CD4-positive, alpha-beta T cell treated with Interleukin-4 for 1 hour (primary cell): ENCODE results near the gene EYA4.
"Not testable (repeated sequence)": the region's sequence is repeated elsewhere in the genome, so short reads cannot be mapped to it uniquely, and the experiment has no call there.

Experiments
- DNase-seq, 2 donors: peaks; one replicate each; pipeline ENCODE4 v3.0.0-alpha.2; 2020 to 2022

Gene EYA4

DNA sequence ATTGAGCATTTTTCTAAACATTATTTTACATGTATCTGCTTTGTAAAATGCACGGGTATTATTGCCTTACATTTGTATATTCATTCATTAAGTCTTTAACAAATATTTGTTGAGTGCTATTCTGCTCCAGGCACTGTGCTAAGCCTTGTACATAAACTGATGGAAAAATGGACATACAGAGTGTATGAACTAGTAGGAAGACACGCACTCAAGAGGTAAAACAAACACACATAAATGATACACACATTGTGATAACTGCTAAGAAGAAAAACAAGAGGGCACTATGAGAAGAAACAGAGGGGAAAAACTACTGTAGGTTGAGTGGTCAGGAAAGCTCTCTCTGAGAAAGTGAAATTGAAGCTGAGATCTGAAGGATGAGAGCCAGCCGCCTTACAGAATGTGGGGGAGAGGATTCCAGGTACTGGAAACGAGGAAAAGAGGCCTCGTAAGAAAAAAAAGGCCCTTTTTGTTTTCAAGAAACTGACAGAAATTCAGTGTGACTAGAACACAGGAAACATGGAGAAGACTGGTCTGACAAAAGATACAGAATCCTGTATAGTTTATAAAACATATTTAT lies 117.5 kb downstream of the EYA4 start:
- DNase-seq: no peak

DNA sequence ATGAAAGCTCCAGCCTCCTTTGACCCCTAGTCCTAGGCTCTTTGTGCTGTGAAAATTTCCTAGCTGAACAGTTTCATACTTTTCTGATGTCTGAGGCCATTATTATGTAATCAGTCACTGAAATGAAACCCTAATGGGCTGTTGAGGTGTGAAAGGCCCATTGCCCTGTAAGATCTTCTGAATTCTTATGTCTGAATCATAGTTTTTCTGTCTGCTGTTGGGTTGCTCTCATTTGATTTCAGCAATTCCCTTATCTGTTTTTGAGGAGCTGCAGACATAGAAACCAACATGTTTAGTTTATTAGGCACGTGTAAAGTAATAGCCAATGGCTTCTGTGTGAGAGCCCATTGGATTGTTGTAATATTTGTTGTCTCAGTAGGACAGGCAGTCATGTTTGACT lies 118.1 kb downstream of the EYA4 start:
- no peak for DNase-seq

DNA sequence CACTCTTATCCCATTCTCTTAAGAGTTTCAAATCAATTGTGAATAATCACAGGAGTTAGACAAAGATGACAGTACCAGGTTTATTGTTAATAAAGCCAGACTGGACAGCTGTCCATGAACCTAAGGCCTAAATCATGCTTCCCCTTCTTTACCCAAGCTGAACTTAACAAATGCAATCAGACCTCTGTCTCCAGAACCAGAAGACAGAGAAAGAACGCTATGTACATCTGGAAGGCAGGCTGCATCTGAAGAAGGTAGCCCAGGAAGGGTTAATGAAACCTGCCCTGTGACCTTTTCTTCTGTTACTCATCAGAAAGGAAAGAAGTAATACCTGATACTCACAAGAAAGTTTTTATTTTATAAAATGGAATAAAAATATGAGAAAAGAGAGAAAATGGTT lies 118.6 kb downstream of the EYA4 start:
- DNase-seq: no peak

GRCh38 chr6:133360194-133360593 lies 119.0 kb downstream of the EYA4 start:
- DNase-seq: no peak

DNA sequence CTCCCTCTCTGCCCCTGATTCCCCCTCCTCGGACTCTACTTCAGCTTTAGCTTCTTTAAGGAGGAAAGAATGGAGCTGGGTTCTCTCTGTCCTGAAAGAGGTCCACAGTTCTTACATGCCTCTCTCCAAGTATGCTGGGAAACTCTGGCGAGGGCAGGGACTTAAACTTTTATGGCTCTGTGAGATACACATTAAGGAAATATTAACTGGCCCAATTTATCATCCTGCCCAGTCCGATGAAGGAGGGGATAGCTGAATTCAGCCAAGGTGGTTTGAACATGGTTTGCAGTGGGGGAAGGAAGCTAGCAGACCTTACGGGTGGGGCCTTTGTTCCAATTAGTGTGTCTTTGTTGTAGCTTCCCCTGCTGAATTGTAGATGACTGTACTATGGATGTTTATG lies 121.7 kb downstream of the EYA4 start:
- DNase-seq: no peak

- no peak for DNase-seq
Measured at GRCh38 chr6:133368664-133369063, 127.5 kb downstream of the EYA4 start.

DNA sequence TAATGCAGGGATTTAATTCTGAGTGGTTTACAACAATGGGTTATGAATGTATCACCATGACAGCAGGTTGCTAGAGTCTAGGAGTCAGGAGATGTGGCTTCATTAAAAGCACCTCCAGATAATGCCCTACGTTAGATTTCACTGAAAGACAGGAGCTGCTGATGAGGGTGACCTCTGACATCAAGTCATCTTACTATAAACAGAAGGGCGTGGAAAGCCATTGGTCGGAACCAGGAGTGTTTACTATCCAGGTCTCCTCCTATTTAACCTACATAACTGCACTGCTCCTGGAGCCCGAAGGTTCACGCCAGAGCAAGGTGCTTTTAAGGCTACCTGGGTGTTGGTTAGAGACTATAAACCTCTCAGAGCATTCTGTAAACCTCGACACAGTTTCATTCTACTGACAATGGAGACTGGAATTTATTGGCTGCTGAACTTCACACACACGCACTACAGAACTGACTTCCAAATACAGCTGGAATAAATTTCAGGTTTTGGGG lies 128.7 kb downstream of the EYA4 start:
- no peak for DNase-seq

- DNase-seq: no peak
Measured at GRCh38 chr6:133376743-133377142, 135.6 kb downstream of the EYA4 start.

- DNase-seq: no peak
Measured at GRCh38 chr6:133377219-133377618, 136.1 kb downstream of the EYA4 start.

GRCh38 chr6:133380047-133380446 lies 138.9 kb downstream of the EYA4 start:
- DNase-seq: no peak

DNA sequence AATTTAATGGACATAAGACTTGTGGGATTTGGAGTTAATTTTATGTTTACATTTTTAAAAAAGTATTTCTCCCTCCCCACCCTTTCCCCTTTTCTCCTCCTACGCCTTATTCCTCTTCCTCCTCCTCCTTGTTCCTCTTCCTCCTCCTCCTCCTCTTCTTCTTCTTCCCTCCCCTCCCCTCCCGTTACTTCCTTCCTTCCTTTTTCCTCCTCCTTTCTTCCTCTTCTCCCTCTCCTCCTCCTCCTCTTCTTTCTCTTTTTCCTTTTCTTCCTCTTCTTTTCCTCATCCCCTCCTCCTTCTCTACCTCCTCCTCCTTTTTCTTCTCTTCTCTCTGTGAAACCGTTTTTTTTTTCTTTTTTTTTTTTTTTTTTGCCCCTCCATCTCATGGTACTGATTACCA lies 139.6 kb downstream of the EYA4 start:
- no peak for DNase-seq

DNA sequence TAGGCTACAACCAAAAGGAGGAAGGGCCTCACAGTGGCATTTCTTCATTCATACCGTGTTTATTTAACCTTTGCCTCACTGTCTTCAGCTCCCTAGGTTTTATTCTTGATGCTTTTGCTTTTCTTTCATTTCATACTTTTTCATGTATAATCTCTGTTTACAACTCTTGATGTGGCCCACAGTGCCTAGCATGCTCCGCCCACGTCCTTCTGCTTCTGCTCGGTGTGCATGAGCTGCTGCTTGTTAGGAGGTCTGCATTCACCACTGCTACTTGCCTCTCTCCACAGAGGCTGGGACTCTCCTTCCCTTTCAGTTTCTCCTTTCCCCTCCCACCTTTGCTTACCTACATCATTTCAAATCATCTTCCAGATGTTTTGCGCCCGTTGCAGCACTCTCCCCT lies 147.6 kb downstream of the EYA4 start:
- DNase-seq: no peak

DNA sequence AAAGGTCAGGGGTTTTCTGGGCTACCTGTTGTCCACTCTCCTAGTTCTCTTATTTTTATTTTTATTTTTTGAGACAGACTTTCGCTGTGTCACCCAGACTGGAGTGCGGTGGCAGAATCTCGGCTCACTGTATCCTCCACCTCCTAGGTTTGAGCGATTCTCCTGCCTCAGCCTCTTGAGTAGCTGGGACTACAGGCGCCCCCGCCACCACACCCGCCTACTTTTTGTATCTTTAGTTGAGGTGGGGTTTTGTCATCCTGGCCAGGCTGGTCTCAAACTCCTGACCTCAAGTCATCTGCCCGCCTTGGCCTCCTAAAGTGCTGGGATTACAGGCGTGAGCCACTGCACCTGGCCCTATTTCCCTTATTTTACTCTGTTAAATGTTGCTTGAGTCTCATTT lies 149.0 kb downstream of the EYA4 start:
- no peak for DNase-seq

GRCh38 chr6:133392015-133392414 lies 150.9 kb downstream of the EYA4 start:
- no peak for DNase-seq

GRCh38 chr6:133392641-133393040 lies 151.5 kb downstream of the EYA4 start:
- no peak for DNase-seq

DNA sequence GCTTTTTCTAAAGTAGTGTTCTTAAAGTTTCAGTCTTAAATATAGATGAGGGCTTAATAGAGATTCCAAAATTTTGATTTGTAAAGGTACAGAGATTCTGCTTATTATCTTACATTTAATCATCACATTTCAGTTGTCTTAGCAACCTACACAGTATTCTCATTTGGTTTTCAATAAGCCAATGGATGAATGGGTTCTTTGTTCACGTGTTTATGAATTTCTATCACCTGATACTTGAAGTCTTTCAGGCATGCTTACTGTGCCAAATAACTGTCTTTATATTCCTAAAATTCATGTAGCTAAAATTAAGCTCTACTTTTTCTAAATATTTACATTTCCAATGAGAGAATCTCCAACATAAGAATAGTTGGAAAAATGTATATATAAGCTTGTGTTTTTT lies 152.7 kb downstream of the EYA4 start:
- DNase-seq: no peak

DNA sequence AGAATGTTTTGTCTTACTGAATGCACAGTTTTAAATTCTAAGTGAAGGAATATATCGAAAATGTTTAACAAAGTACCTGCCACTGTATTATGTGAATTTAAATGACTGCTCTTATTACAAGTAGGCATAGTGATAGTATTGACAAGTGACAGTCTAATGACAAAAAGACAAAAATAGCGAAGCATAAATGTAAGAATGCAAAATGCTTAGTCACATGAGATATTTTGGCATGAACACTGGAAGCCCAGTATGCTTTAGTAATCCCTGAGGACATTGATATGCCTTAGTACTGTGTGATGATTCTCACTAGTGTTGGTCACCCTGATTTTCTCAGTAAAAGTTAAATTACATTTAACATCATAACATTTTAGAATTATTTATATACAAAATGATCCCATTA lies 153.5 kb downstream of the EYA4 start:
- DNase-seq: no peak

- no peak for DNase-seq
Measured at GRCh38 chr6:133396233-133396983, 155.3 kb downstream of the EYA4 start.

GRCh38 chr6:133396984-133397348 lies 155.8 kb downstream of the EYA4 start:
- no peak for DNase-seq

DNA sequence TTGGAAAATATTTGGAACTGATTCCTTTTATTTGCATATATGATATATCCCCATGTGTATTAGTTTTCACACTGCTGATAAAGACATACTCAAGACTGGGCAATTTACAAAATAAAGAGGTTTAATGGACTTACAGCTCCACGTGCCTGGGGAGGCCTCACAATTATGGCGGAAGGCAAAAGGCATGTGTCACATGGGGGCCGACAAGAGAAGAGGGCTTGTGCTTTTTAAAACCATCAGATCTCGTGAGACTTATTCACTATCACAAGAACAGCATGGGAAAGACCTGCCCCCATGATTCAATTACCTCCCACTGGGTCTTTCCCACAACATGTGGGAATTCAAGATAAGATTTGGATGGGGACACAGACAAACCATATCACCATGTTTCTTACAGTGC lies 156.4 kb downstream of the EYA4 start:
- DNase-seq: not testable (repeated sequence)

DNA sequence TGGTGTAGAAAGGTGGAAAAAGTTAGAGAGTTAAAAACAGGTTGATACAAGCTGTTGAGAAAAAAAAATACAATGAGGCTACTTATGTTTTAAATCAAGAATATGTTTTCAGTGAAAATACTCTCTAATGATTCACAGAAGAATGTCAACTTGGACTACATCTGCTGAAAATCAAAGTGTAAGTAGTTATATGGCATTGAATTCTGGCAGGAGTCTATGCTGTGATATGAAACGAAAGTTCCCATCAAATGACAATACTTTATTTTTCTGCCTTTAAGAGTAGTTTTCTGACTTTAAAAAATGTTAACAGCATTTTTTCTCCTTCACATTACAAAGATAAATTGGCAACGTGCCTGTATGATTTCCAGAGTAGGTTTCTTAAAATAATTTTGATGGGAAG lies 158.3 kb downstream of the EYA4 start:
- no peak for DNase-seq

DNA sequence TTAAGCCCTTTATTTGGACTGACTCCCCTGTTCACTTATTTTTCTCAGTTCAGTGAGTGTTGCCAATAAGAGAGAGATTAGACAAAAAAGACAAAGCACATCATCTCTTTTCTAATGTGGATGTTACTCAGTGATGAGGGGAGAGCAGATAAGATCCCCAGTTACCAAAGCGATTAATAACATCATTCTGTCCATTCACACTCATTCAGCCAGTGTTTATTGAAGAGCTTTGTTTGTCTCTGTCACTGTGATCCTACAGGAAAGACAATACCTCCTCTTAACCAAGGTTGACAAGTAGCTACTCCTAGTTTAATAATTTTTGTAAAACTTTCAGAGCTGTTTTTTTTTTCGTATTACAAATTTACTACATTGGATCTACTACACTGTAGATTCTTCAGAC lies 163.0 kb downstream of the EYA4 start:
- DNase-seq: no peak

DNA sequence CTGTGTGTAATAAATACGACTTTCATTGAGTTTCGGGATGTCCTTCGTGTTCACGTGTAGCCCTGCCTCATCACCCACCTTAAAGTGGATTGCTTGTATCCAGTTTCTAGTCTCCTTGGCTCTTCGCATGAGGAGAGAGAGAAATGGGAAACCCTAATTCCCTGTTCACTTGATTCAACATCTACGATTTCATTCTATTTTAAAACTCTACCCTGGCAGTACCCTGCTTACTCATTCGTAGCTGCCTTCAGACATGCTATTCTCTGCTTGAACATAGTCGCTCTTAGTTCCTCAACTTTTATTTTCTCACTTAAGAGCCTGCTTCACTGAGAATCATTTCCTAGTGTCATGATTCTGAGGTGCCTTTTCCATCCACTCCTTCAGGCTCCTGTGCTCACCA lies 163.6 kb downstream of the EYA4 start:
- no peak for DNase-seq

DNA sequence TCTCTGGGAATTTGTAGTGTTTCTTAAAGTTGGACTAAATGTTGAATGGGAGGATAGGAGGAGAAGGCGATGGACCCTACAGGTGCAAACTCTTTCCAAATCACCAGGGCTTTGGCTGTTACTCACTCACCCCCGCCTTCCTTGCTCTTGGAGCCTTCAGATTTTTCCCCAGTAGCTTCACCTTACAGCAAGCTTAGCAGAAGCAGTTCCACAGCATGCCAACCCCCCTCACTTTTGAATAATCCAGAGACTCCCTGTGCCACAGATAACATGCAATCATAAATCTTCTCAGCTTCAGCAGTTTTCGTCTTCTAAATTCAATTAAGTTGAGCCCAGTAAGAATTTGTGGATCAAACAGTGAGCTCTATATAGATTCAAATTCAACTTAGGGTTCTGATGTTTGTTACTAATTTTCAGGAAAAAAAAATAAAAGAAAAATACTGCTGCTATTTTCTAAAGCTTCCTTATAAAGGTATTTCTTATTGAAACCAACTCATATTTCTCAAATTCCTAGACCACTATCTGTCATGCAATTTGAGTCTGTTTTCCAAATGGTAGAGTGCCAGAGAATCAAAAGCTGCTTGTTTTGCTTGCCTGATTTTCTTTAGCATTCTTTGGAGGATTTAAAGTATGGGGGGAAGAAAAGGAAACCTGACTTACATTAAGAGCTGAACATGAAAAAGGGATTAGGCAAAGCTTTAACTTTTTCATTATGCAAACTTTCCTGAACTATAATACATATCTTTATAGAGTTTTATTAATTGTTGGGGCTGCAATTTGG lies 166.4 kb downstream of the EYA4 start:
- no peak for DNase-seq
